CD4-positive, alpha-beta T cell treated with Interleukin-17A for 1 hour (primary cell): ENCODE measurements around the gene ADSL.
"Not testable (repeated sequence)": the region's sequence is repeated elsewhere in the genome, so short reads cannot be mapped to it uniquely, and the experiment has no call there.

Source experiments
- DNase-seq: peaks from one replicate; pipeline ENCODE4 v3.0.0-alpha.2; 2020

The ADSL gene

DNA sequence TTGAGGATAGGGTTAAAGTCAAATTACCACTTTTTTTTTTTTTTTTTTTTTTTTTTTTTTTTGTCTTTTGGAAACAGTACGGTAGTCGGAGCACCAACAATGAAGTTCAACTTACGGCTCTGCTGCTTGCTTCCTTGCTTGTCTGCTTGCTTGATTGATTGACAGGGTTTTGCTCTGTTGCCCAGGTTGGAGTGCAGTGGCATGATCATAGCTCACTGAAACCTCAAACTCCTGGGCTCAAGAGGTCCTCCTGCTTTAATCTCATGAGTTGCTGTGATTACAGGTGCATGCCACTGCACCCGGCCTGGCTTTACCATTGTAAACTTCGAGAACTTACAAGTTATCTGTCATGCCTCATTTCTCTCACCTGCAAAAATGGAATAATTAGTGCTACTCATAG lies 29.8 kb downstream of the ADSL start:
- DNase-seq: no peak

DNA sequence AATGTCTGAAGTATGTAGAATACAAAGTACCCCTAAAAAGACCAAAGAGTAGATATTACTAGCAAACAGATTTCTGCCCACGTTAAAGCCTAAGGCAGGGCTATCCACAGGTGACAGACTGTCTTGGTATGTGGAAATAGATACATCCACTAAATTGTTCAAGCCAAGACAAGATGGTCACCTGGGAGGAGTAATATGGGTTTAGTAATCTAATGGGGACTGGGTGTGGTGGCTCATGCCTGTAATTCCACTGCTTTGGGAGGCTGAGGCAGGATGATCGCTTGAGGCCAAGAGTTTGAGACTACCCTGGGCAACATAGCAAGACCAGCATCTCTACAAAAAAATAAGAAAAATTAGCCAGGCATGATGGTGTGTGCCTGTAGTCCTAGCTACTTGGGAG lies 31.6 kb downstream of the ADSL start:
- DNase-seq: no peak

GRCh38 chr22:40378448-40378847 lies 32.1 kb downstream of the ADSL start:
- DNase-seq: not testable (repeated sequence)

DNA sequence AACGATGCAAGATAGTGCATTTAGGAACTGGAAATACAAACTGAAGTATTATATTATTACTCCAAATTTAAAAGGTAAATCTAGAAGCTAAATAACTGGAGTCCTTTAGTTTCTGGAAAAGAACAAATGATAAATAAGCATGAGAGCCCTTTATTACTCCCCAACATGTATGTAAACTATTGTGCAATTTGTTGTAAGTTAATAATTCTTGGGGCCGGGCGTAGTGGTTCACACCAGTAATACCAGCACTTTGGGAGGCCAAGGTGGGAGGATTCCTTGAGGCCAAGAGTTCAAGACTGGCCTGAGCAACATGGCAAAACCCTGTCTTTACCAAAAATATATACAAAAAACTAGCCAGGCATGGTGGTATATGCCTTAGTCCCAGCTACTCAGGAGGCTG lies 35.2 kb downstream of the ADSL start:
- DNase-seq: no peak

DNA sequence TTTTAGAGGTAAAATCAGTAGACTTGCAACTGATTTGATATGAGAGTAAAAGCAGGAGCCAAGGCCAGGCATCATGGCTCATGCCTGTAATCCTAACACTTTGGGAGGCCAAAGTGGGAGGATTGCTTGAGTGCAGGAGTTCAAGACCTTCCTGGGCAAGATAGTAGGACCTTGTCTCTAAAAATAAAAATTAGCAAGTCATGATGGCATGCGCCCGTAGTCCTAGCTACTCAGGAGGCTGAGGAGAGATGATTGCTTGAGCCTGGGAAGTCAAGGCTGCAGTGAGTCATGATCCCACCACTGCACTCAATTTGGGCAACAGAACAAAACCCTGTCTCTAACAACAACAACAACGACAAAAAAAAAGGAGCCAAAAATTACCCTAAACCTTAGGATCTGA lies 37.6 kb downstream of the ADSL start:
- no peak for DNase-seq

DNA sequence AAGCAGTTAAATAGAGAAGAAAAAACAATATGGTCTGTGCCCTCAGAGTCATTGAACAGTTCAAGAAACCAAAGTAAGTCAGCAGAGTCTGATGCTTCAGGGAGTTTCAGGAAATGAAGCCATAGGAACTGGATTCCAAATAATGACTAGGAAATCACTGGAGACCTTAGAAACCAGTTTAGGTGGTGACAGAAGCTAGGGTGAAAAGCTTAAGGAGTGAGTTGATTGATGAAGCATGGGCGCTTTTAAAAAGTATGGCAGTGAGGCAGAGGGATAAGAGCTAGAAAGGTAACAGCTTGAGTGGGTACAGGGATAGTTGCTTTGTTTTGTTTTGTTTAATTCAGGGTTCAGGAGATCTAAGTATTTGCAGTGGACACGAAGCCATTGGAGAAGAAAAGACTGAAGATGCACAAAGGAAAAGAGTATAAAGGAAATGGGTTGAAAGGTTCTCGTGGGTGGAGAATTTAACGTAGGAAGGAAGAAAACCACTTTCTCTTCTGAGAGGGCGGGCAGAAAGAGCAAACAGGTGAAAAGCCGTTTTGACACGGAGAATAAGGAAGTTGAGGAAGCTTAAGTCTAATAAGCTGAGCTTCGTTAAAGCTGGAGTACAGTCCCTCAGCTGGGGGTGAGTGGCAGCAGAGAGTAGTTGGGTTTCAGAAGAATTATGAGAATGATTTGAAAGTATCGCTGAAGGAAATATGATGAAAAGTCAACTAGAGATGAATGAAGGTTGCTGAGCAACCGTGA lies 38.9 kb downstream of the ADSL start:
- peak; percentile 61 for DNase-seq

- no peak for DNase-seq
These were observed 41.4 kb downstream of the ADSL start for GRCh38 chr22:40387746-40388145.

DNA sequence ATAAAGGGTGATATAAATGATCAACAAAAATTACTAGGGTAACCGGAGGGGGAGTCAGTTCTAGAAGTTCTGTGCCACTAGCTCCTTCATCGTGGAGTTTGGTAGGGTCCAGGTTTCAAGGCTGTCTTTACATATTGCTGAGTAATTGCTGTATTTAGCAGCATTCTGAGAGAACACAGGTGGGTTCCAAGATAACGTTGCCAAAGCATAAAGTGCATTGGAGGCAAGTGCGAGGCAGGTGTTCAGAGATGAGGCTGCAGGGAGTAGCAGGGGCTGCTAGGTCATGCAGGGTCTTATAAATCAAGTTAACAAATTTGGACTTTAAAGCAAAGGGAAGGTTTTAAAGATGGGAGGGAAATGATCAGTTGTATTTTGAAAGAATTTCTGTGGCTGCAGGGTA lies 41.9 kb downstream of the ADSL start:
- no peak for DNase-seq

DNA sequence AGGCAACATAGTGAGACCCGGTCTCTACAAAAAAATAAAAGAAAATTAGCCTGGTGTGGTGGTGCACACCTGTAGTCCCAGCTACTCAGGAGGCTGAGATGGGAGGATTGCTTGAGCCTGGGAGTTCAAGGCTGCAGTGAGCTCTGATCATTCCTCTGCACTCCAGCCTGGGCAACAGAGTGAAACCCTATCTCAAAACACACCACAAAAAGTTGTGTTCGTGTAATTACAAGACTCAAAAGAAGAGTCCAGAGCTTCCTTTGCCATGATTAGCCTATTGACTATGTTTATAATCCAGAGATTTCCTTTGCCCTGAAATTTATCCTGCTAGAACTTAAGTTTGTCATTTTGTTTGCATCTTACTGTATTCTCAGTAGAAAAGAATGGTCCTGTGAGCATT lies 45.1 kb downstream of the ADSL start:
- no peak for DNase-seq

DNA sequence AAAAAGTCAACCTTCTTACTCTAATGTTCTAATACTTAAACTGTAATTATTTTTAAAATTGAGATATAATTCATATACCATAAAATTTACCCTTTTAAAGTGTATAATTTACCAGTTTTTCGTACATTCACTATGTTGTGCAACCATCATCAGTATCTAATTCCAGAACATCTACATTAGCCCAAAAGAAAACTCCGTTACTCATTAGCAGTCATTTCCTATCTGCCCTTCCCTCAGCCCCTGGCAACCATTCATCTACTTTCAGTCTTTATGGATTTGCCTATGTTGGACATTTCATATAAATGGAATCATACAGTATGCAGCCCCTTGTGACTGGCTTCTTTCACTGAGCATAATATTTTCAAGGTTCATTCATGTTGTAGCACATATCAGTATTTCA lies 46.3 kb downstream of the ADSL start:
- no peak for DNase-seq

DNA sequence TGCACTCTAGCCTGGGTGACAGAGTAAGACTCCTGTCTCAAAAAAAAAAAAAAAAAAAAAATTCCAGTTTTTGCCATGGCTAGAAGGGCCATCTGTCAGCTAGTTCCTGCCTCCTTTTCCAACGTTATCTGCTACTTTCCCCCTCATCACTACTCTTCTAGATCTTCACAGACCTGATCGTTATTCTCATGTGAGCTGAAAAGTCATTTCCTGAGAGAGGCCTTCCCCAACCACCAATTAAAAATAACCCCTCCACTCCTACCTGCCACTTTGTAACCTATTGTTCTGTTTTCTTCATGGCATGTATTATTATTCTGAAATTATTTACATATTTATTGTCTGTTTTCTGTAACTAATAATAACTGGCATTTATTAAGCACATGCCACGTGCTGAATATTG lies 48.3 kb downstream of the ADSL start:
- DNase-seq: no peak

DNA sequence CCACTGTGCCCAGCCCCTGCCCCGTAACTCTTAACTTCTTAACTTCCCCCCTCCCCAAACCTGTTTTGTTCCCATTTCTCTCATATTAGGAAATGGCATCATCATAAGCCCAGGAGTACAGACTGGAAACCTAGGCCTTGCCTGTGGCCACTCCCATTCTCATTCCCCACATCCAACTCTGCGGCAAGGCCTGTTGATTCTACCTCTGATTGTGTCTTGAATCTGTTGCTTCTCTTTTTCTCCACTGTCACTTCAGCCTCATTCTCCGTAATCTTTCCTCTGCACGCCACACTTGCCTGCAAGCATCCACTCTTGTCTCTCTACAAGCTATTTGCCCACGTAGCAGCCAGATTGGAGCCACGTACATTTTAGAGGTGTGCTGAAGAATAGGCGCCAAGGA lies 49.3 kb downstream of the ADSL start:
- no peak for DNase-seq

GRCh38 chr22:40396882-40397281 lies 50.6 kb downstream of the ADSL start:
- no peak for DNase-seq

- no peak for DNase-seq
These were observed 51.1 kb downstream of the ADSL start for GRCh38 chr22:40397396-40397795.

GRCh38 chr22:40399621-40400020 lies 53.3 kb downstream of the ADSL start:
- no peak for DNase-seq

- DNase-seq: peak; percentile 73
These were observed 53.9 kb downstream of the ADSL start for GRCh38 chr22:40400159-40400558.

- DNase-seq: peak; percentile 75
These were observed 55.2 kb downstream of the ADSL start for GRCh38 chr22:40401532-40401931.

DNA sequence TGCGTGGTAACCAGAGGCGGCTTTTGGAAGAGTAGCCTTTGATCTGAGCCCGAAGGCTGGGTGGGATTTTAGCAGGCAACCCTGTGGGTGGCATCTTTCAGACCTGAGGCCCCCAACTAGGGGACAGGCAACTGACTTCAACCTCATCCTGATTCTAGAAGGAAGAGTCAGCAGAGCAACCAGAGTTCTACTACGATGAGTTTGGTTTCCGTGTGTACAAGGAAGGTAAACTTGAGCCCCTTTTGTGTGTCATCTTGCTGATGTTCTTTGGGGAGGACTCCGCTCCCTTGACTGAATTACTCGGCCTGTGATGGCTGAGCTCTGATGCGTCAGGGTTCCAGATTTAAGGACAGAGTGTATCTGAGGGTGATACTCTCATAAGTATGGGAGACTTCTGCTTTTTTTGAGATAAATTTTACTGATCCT lies 55.7 kb downstream of the ADSL start:
- no peak for DNase-seq

GRCh38 chr22:40403141-40403540 lies 56.8 kb downstream of the ADSL start:
- DNase-seq: no peak

- no peak for DNase-seq
These were observed 57.4 kb downstream of the ADSL start for GRCh38 chr22:40403651-40404050.

GRCh38 chr22:40404251-40405177 lies 58.2 kb downstream of the ADSL start:
- no peak for DNase-seq

DNA sequence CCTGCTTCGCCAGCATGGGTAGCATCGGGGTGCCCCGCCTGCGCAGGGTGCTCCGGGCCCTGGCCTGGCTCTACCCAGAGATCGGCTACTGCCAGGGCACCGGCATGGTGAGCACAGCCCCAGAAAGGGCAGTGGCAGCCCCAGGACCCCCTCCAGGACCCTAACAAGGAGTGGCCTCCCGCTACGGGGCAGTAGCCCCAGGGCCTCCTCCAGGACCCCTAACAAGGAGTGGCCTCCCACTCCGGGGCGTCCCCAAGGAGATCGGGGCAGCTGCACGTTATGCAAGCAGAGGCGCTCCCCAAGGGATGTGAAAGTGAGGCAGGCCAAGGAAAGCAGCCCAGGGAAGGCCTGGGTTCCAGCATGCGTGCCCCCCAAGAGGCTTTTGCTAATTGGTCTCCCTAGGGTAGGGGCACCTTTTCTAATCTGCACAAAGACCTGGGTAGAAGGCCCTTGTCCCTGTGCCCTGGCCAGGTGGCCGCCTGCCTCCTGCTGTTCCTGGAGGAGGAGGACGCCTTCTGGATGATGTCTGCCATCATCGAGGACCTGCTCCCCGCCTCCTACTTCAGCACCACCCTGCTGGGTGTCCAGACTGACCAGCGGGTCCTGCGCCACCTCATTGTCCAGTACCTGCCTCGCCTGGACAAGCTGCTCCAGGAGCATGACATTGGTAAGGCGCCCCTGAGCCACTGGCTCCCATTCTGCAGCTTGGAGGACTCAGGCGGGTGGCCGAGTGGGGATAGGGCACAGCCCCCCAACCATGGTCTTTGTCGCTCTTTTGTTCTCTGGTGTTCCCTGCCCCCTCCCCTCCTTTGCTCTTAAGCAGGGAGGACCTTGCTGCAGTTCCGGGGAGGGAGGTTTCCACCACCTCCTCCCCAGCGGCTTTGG lies 59.1 kb downstream of the ADSL start:
- DNase-seq: no peak
